CD14-positive monocyte (primary cell): Measurements from ENCODE around the gene KIRREL3. TPM values are rescaled to one million over a fixed set of nuclear protein-coding genes. Genes with fewer than 3 reads are reported as not detected.

Experiments
- DNase-seq, 3 donors: peaks; one replicate each; pipeline ENCODE4 v3.0.0-alpha.2; 2011 to 2022
- H2AFZ ChIP-seq: 2 replicates; pipeline ENCODE4 v1.6.0; 2012; ENCODE audit warnings: mild to moderate bottlenecking, low read depth, low read length, inconsistent platforms; ENCODE audit not compliant: insufficient read depth, poor library complexity, severe bottlenecking
- H3K27ac ChIP-seq, 2 donors: 1 replicate in 1 of 2; 2 replicates in 1 of 2; pipeline ENCODE4 v1.5.1; 2012 to 2013; ENCODE audit warnings: low read length in 2 of 2, control low read depth in 1 of 2, inconsistent platforms in 1 of 2, low read depth in 1 of 2, mild to moderate bottlenecking in 1 of 2
- H3K27me3 ChIP-seq, 2 donors: one replicate each; pipeline versions ENCODE4 v1.6.0 to v1.6.1; 2011 to 2013; ENCODE audit warnings: low read length in 2 of 2; ENCODE audit not compliant: control insufficient read depth in 2 of 2, insufficient read depth in 2 of 2
- H3K36me3 ChIP-seq, 2 donors: replicated peaks in 1 of 2; 1 replicate in 1 of 2; 2 replicates in 1 of 2; pipeline versions ENCODE4 v1.5.1 to v1.6.1; 2012 to 2013; ENCODE audit warnings: low read length in 2 of 2, control low read depth in 1 of 2, inconsistent platforms in 1 of 2, mild to moderate bottlenecking in 1 of 2; ENCODE audit not compliant: insufficient read depth in 2 of 2, control insufficient read depth in 1 of 2
- H3K4me1 ChIP-seq, 2 donors: 1 replicate in 1 of 2; 2 replicates in 1 of 2; pipeline versions ENCODE4 v1.5.1 to v1.6.1; 2012 to 2013; ENCODE audit warnings: low read length in 2 of 2, control low read depth in 1 of 2, inconsistent platforms in 1 of 2, mild to moderate bottlenecking in 1 of 2, moderate library complexity in 1 of 2; ENCODE audit not compliant: insufficient read depth in 2 of 2, control insufficient read depth in 1 of 2
- H3K4me2 ChIP-seq: replicated peaks from 2 replicates; pipeline ENCODE3; 2012; ENCODE audit warnings: low read length, moderate library complexity, mild to moderate bottlenecking; ENCODE audit not compliant: poor library complexity, severe bottlenecking; ENCODE audit errors: extremely low read depth
- H3K4me3 ChIP-seq, 3 experiments: fragments of 200-600 bp in 1 of 3; sonication (generic) in 1 of 3; replicated peaks in 1 of 3; 1 replicate in 2 of 3; 2 replicates in 1 of 3; pipeline ENCODE4 v1.5.1; 2011 to 2013; ENCODE audit warnings: low read length in 3 of 3, mild to moderate bottlenecking in 3 of 3, control low read depth in 2 of 3, low read depth in 2 of 3, inconsistent platforms in 1 of 3, moderate library complexity in 1 of 3
- H3K79me2 ChIP-seq: 2 replicates; pipeline ENCODE4 v1.6.0; 2012; ENCODE audit warnings: mild to moderate bottlenecking, control low read depth, inconsistent platforms, low read length, moderate library complexity; ENCODE audit not compliant: insufficient read depth
- H3K9ac ChIP-seq: 2 replicates; pipeline ENCODE4 v1.6.0; 2017; ENCODE audit warnings: low read length, mild to moderate bottlenecking; ENCODE audit not compliant: insufficient read depth, poor library complexity, severe bottlenecking
- H3K9me3 ChIP-seq, 2 donors: replicated peaks in 1 of 2; 1 replicate in 1 of 2; 2 replicates in 1 of 2; pipeline versions ENCODE4 v1.5.1 to v1.6.1; 2012 to 2013; ENCODE audit warnings: low read length in 2 of 2, control low read depth in 1 of 2; ENCODE audit not compliant: control insufficient read depth in 1 of 2, insufficient read depth in 1 of 2
- H4K20me1 ChIP-seq: 2 replicates; pipeline ENCODE4 v1.6.0; 2012; ENCODE audit warnings: mild to moderate bottlenecking, low read length, control low read depth, moderate library complexity; ENCODE audit not compliant: insufficient read depth
- H3K27ac Mint-ChIP-seq, 7 donors: one replicate each; pipeline ENCODE4 v1.8.0; 2020; ENCODE audit warnings: mild to moderate bottlenecking in 7 of 7, mixed read lengths in 7 of 7, moderate library complexity in 6 of 7, inconsistent platforms in 2 of 7
- H3K27me3 Mint-ChIP-seq, 3 donors: one replicate each; pipeline ENCODE4 v1.8.0; 2021 to 2022; ENCODE audit warnings: low read depth in 3 of 3, mild to moderate bottlenecking in 3 of 3, mixed read lengths in 3 of 3, moderate library complexity in 3 of 3, inconsistent platforms in 1 of 3
- H3K36me3 Mint-ChIP-seq, 2 donors: one replicate each; pipeline ENCODE4 v1.8.0; 2020; ENCODE audit warnings: mixed read lengths in 2 of 2, inconsistent platforms in 1 of 2, mild to moderate bottlenecking in 1 of 2
- H3K4me1 Mint-ChIP-seq: one replicate; pipeline ENCODE4 v1.8.0; 2020; ENCODE audit warnings: mild to moderate bottlenecking, mixed read lengths
- H3K4me3 Mint-ChIP-seq, 2 donors: one replicate each; pipeline ENCODE4 v1.8.0; 2020; ENCODE audit warnings: mild to moderate bottlenecking in 2 of 2, mixed read lengths in 2 of 2, moderate library complexity in 1 of 2
- H3K9me3 Mint-ChIP-seq, 7 donors: one replicate each; pipeline ENCODE4 v1.8.0; 2020 to 2022; ENCODE audit warnings: mixed read lengths in 7 of 7, mild to moderate bottlenecking in 6 of 7, moderate library complexity in 6 of 7, inconsistent platforms in 2 of 7
- WGBS: methylation state at CpG from one replicate; pipeline ENCODE4 v1.1.5; 2013; ENCODE audit warnings: missing lambda C conversion rate; ENCODE audit not compliant: insufficient coverage; 5-methylcytosine and 5-hydroxymethylcytosine counted together
- intact Hi-C, 2 donors: fragments of 100-400 bp; cut with micrococcal nuclease; formaldehyde crosslinking; loops; one replicate each; pipeline versions ENCODE4 v1.15.0 to v1.15.1; 2023
- polyA plus RNA-seq, 3 donors: library from polyadenylated mRNA; depleted of rRNA in 1 of 3; unstranded in 2 of 3; stranded (reverse) in 1 of 3; fragments of 300-500 nt in 2 of 3; fragments of >200 nt in 1 of 3; fragmentation: Illumina TruSeq in 2 of 3; gene quantifications; 1 replicate in 2 of 3; 2 replicates in 1 of 3; pipeline ENCODE4 v1.2.3, GENCODE V29; 2012 to 2021
- TF ChIP-seq, protein P1 (sequence below): fragments of 200-600 bp; IDR thresholded peaks from one replicate; pipeline ENCODE4 v1.8.0; 2022; ENCODE audit warnings: antibody characterized with exemption, mild to moderate bottlenecking

Gene KIRREL3
- polyA plus RNA-seq, 3 donors: not detected

DNA sequence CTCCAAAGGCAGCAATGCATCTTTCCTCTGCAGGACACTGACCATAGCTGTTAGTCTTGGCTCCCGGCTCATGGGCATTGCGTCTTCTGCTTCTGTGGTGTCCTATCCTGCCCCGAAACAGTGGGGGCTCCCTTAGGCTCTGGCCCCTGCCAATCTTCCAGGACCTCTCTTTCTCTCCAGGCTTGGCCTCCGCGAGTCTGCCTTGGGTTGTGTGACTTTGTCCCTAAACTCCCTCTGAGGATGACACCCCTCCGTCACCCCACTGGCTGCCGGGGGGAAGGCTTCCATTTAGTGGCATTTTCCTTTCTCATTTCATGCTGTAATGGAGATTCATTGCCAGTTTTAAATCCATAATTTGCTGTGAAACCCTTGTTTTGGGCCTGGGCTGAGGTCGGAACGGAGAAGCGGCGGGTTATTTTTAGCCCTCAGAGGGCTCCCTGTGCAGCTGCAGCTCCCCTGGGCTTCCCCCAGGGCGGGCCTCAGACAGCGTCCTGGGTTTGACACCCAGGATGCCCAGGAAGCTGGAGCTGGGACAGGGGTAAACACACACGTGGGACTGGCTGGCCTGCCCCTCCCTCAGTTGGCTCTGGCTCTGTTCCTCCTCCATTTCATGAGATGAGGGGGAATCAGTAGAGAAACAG, 489.0 kb downstream of the KIRREL3 start:
- no peaks in the 10 kb centered on the region for H3K36me3 ChIP-seq
- no peaks in the 10 kb centered on the region for H3K36me3 Mint-ChIP-seq
- no peak for DNase-seq
- no peak overlapping the region for H3K4me3 Mint-ChIP-seq
- no peak overlapping the region for H2AFZ ChIP-seq
- intact Hi-C loops: no loop called here
- peaks cover 0 to 4% (median 2%) of the 10 kb centered on the region in 7 donors for H3K9me3 Mint-ChIP-seq
- H3K4me3 ChIP-seq: no peak overlapping the region
- H3K4me2 ChIP-seq: no peak overlapping the region
- H4K20me1 ChIP-seq: no peaks in the 10 kb centered on the region
- H3K79me2 ChIP-seq: no peaks in the 10 kb centered on the region
- H3K4me1 Mint-ChIP-seq: no peaks in the 10 kb centered on the region
- no peaks in the 10 kb centered on the region for H3K4me1 ChIP-seq
- no peak overlapping the region for H3K27ac ChIP-seq
- no peaks in the 10 kb centered on the region for H3K27me3 ChIP-seq
- no peak overlapping the region for H3K9ac ChIP-seq
- 50% methylated on average over 10 of the region's 14 CpGs for WGBS
- peaks cover 5 to 9% (median 6%) of the 10 kb centered on the region in 3 donors for H3K27me3 Mint-ChIP-seq
- TF ChIP-seq, protein P1, sequence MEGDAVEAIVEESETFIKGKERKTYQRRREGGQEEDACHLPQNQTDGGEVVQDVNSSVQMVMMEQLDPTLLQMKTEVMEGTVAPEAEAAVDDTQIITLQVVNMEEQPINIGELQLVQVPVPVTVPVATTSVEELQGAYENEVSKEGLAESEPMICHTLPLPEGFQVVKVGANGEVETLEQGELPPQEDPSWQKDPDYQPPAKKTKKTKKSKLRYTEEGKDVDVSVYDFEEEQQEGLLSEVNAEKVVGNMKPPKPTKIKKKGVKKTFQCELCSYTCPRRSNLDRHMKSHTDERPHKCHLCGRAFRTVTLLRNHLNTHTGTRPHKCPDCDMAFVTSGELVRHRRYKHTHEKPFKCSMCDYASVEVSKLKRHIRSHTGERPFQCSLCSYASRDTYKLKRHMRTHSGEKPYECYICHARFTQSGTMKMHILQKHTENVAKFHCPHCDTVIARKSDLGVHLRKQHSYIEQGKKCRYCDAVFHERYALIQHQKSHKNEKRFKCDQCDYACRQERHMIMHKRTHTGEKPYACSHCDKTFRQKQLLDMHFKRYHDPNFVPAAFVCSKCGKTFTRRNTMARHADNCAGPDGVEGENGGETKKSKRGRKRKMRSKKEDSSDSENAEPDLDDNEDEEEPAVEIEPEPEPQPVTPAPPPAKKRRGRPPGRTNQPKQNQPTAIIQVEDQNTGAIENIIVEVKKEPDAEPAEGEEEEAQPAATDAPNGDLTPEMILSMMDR: no peak
- H3K9me3 ChIP-seq: no peaks in the 10 kb centered on the region
- H3K27ac Mint-ChIP-seq: no peak overlapping the region

GRCh38 chr11:126510621-126511370, 489.8 kb downstream of the KIRREL3 start:
- Histone ChIP-seq H3K9ac (no peak overlapping the region), H3K9me3 (no peaks in the 10 kb centered on the region), H3K79me2 (no peaks in the 10 kb centered on the region), H2AFZ (no peak overlapping the region), H3K36me3 (no peaks in the 10 kb centered on the region), H3K4me1 (no peaks in the 10 kb centered on the region), H3K4me2 (no peak overlapping the region), H3K27ac (no peak overlapping the region), H3K27me3 (no peaks in the 10 kb centered on the region), H3K4me3 (no peak overlapping the region), H4K20me1 (no peaks in the 10 kb centered on the region)
- Mint-ChIP-seq H3K4me1 (no peaks in the 10 kb centered on the region), H3K27ac (no peak overlapping the region), H3K9me3 (peaks cover 0 to 5% (median 2%) of the 10 kb centered on the region in 7 donors), H3K27me3 (peaks cover 5 to 9% (median 6%) of the 10 kb centered on the region in 3 donors), H3K36me3 (no peaks in the 10 kb centered on the region), H3K4me3 (no peak overlapping the region)
- TF ChIP-seq, protein P1: no peak
- 77% methylated on average over 4 of the region's 5 CpGs for WGBS
- DNase-seq: no peak
- intact Hi-C loops: no loop called here
